SU-DHL-6 (cell line): Measurements from ENCODE around the gene CDK16.

Experiments used
- EZH2phosphoT487 ChIP-seq: fragments of 200-600 bp; sonication (generic), shearing (Covaris generic); conservative IDR thresholded peaks from 2 replicates; pipeline ENCODE4 v1.6.1; 2018; ENCODE audit warnings: mild to moderate bottlenecking, antibody characterized with exemption, low read length, moderate library complexity, mixed read lengths
- TF ChIP-seq, protein P1 (sequence below): fragments of 200-600 bp; sonication (generic); IDR thresholded peaks from one replicate; pipeline ENCODE4 v1.5.1; 2017; ENCODE audit warnings: antibody characterized with exemption, mild to moderate bottlenecking, low read length, moderate library complexity; ENCODE audit not compliant: insufficient read depth, poor library complexity, severe bottlenecking

- TF ChIP-seq, protein P1, sequence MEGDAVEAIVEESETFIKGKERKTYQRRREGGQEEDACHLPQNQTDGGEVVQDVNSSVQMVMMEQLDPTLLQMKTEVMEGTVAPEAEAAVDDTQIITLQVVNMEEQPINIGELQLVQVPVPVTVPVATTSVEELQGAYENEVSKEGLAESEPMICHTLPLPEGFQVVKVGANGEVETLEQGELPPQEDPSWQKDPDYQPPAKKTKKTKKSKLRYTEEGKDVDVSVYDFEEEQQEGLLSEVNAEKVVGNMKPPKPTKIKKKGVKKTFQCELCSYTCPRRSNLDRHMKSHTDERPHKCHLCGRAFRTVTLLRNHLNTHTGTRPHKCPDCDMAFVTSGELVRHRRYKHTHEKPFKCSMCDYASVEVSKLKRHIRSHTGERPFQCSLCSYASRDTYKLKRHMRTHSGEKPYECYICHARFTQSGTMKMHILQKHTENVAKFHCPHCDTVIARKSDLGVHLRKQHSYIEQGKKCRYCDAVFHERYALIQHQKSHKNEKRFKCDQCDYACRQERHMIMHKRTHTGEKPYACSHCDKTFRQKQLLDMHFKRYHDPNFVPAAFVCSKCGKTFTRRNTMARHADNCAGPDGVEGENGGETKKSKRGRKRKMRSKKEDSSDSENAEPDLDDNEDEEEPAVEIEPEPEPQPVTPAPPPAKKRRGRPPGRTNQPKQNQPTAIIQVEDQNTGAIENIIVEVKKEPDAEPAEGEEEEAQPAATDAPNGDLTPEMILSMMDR = no peak
- TF ChIP-seq EZH2phosphoT487 = no peak
These were observed 38.1 kb upstream of the CDK16 start for GRCh38 chrX:47180346-47180745.
